HepG2 (cell line): ENCODE measurements around the gene LCLAT1. TPM values are rescaled to one million over a fixed set of nuclear protein-coding genes. Genes with fewer than 3 reads are reported as not detected.

ENCODE experiments used
- ATAC-seq: fragments of 200-7000 bp; cut with Tn5 transposase; 3 replicates; pipeline ENCODE4 v1.9.1; 2020; ENCODE audit warnings: mild to moderate bottlenecking, moderate library complexity
- BruUV-seq: library from RNA; stranded (reverse); fragments of 400-500 nt; replicated peaks from 2 replicates; lab custom pipeline; 2021; lab: Mats Ljungman, UMichigan
- CTCF ChIA-PET: fragments of 300-600 bp; formaldehyde crosslinking; extraction: SDS; loops from one replicate; lab custom pipeline; 2021; ENCODE audit warnings: low total read pairs, inconsistent platforms, low intra/inter-chr PET ratio; lab: Yijun Ruan, JAX
- POLR2A ChIA-PET: fragments of 350-600 bp; sonication (Branson Sonifier 250); formaldehyde crosslinking; loops from one replicate; lab custom pipeline; 2020; ENCODE audit warnings: antibody characterized with exemption, inconsistent platforms; lab: Yijun Ruan, JAX
- DNase-seq: peaks from one replicate; pipeline ENCODE4 v3.0.0-alpha.2; 2015; ENCODE audit warnings: low spot score
- FAIRE-seq: peaks from 3 replicates; lab custom pipeline; 2011; peaks lifted over from hg19 to GRCh38; lab: Jason Lieb, UNC
- H2AFZ ChIP-seq: one replicate; pipeline ENCODE4 v1.6.1; 2011; ENCODE audit warnings: low read length, inconsistent platforms
- H3K27ac ChIP-seq: fragments of 300-600 bp; 3 replicates; pipeline ENCODE4 v1.8.0; 2011; ENCODE audit warnings: mixed run types, mild to moderate bottlenecking, mixed read lengths, low read length, inconsistent platforms; ENCODE audit not compliant: insufficient read depth; ENCODE audit errors: extremely low read length
- H3K27me3 ChIP-seq, 2 experiments: fragments of 200-600 bp in 1 of 2; 2 replicates in 1 of 2; 3 replicates in 1 of 2; pipeline versions ENCODE4 v1.6.0 to v1.8.0; 2011; ENCODE audit warnings: low read length in 2 of 2, mild to moderate bottlenecking in 2 of 2, moderate library complexity in 2 of 2, inconsistent platforms in 1 of 2; ENCODE audit not compliant: insufficient read depth in 2 of 2, control insufficient read depth in 1 of 2
- H3K36me3 ChIP-seq, 2 experiments: fragments of 200-600 bp in 1 of 2; replicated peaks in 1 of 2; 2 replicates in 1 of 2; 3 replicates in 1 of 2; pipeline versions ENCODE4 v1.5.1 to v1.8.0; 2011; ENCODE audit warnings: low read length in 2 of 2, inconsistent platforms in 1 of 2; ENCODE audit not compliant: insufficient read depth in 2 of 2, control insufficient read depth in 1 of 2
- H3K4me1 ChIP-seq: 2 replicates; pipeline ENCODE4 v1.5.1; 2012; ENCODE audit warnings: low read length, inconsistent platforms; ENCODE audit not compliant: insufficient read depth
- H3K4me2 ChIP-seq: 2 replicates; pipeline ENCODE4 v1.6.0; 2011; ENCODE audit warnings: low read depth, low read length, inconsistent platforms
- H3K4me3 ChIP-seq, 3 experiments: fragments of 200-600 bp in 1 of 3; sonication (generic), shearing (Covaris generic) in 1 of 3; replicated peaks in 1 of 3; 2 replicates each; pipeline ENCODE4 v1.5.1; 2011 to 2016; ENCODE audit warnings: low read length in 3 of 3, inconsistent platforms in 2 of 3, low read depth in 2 of 3, mild to moderate bottlenecking in 2 of 3, control low read depth in 1 of 3, mixed read lengths in 1 of 3; ENCODE audit not compliant: insufficient read depth in 1 of 3
- H3K79me2 ChIP-seq: one replicate; pipeline ENCODE4 v1.6.1; 2011; ENCODE audit warnings: low read length, inconsistent platforms; ENCODE audit not compliant: insufficient read depth
- H3K9ac ChIP-seq: 2 replicates; pipeline ENCODE4 v1.6.0; 2011; ENCODE audit warnings: mild to moderate bottlenecking, low read depth, low read length, inconsistent platforms; ENCODE audit not compliant: insufficient read depth
- H3K9me3 ChIP-seq: 2 replicates; pipeline ENCODE4 v1.5.1; 2012; ENCODE audit warnings: mild to moderate bottlenecking, low read length
- H4K20me1 ChIP-seq: 2 replicates; pipeline ENCODE4 v1.6.0; 2011; ENCODE audit warnings: inconsistent platforms, mild to moderate bottlenecking, low read length, moderate library complexity; ENCODE audit not compliant: insufficient read depth
- BCL6 ChIP-seq: IDR thresholded peaks from 2 replicates; pipeline ENCODE4 v1.6.1; 2016; ENCODE audit warnings: missing genetic modification reagents, missing compliant biosample characterization
- BORCS8-MEF2B ChIP-seq: sonication (generic); formaldehyde crosslinking; IDR thresholded peaks from 2 replicates; pipeline ENCODE4 v1.8.0; 2022; ENCODE audit warnings: mild to moderate bottlenecking, missing genetic modification reagents
- HNF1A ChIP-seq, 2 experiments: sonication (generic) in 1 of 2; formaldehyde crosslinking in 1 of 2; IDR thresholded peaks; 2 replicates each; pipeline versions ENCODE4 v1.4.0 to v1.6.1; 2016 to 2020; ENCODE audit warnings: borderline replicate concordance in 1 of 2, low read depth in 1 of 2, mild to moderate bottlenecking in 1 of 2, missing genetic modification reagents in 1 of 2
- MED13 ChIP-seq: sonication (generic); formaldehyde crosslinking; IDR thresholded peaks from 2 replicates; pipeline ENCODE4 v1.5.0; 2020; ENCODE audit warnings: missing genetic modification reagents
- MLX ChIP-seq: IDR thresholded peaks from 2 replicates; pipeline ENCODE4 v1.6.1; 2016
- NFRKB ChIP-seq: fragments of 450-650 bp; IDR thresholded peaks from 2 replicates; pipeline ENCODE4 v1.6.1; 2017
- ONECUT2 ChIP-seq: sonication (generic); formaldehyde crosslinking; IDR thresholded peaks from 2 replicates; pipeline ENCODE4 v1.4.0; 2020; ENCODE audit warnings: missing genetic modification reagents
- THRA ChIP-seq: sonication (generic); formaldehyde crosslinking; IDR thresholded peaks from 2 replicates; pipeline ENCODE4 v1.4.0; 2020; ENCODE audit warnings: missing genetic modification reagents, borderline replicate concordance
- TSC22D2 ChIP-seq: sonication (generic); formaldehyde crosslinking; IDR thresholded peaks from 2 replicates; pipeline ENCODE4 v1.5.1; 2020; ENCODE audit warnings: missing genetic modification reagents, mild to moderate bottlenecking, borderline replicate concordance
- XRCC5 ChIP-seq: fragments of 200-400 bp; formaldehyde crosslinking; optimal IDR thresholded peaks from 2 replicates; pipeline ENCODE3; 2017; ENCODE audit warnings: mild to moderate bottlenecking, low read length
- ZNF264 ChIP-seq: sonication (generic); formaldehyde crosslinking; IDR thresholded peaks from 2 replicates; pipeline ENCODE4 v1.4.0; 2020; ENCODE audit warnings: missing genetic modification reagents
- ZNF382 ChIP-seq: sonication (generic); formaldehyde crosslinking; IDR thresholded peaks from 2 replicates; pipeline ENCODE4 v1.5.0; 2020; ENCODE audit warnings: missing genetic modification reagents, mild to moderate bottlenecking, borderline replicate concordance
- ZNF841 ChIP-seq: sonication (generic); formaldehyde crosslinking; IDR thresholded peaks from 2 replicates; pipeline ENCODE4 v1.8.1; 2023; ENCODE audit warnings: missing genetic modification reagents, borderline replicate concordance
- WGBS: methylation state at CpG from one replicate; pipeline ENCODE4 v1.1.6; 2017; ENCODE audit warnings: low lambda C conversion rate; 5-methylcytosine and 5-hydroxymethylcytosine counted together
- in situ Hi-C: cut with HindIII; loops from 2 replicates; pipeline ENCODE4 v1.10.0; 2017; ENCODE audit warnings: low pct_unique_long_range_greater_than_20kb; ENCODE audit not compliant: extremely low pct_ligation_motif_present
- intact Hi-C: fragments of 100-400 bp; cut with micrococcal nuclease; formaldehyde crosslinking; loops from one replicate; pipeline ENCODE4 v1.10.0; 2022; ENCODE audit not compliant: unreplicated experiment
- polyA plus RNA-seq, 8 experiments: library from polyadenylated mRNA; depleted of rRNA in 3 of 8; stranded (reverse) in 7 of 8; unstranded in 1 of 8; fragments of >200 nt; fragmentation: Illumina TruSeq in 4 of 8; extraction: Trizol in 4 of 8; gene quantifications; 2 replicates each; pipeline versions ENCODE4 v1.2.1 to v1.2.3, GENCODE V29; 2011 to 2016; ENCODE audit warnings: low read depth in 4 of 8, missing spikeins in 1 of 8, mixed read lengths in 1 of 8; ENCODE audit not compliant: insufficient read depth in 1 of 8
- total RNA-seq, 5 experiments: library from RNA; depleted of rRNA; stranded (reverse); fragments of >200 nt; fragmentation: Illumina TruSeq; extraction: Trizol; gene quantifications; 2 replicates each; pipeline ENCODE4 v1.2.3, GENCODE V29; 2016; ENCODE audit warnings: low read depth in 1 of 5

LCLAT1 gene
- total and polyA plus RNA-seq, 2 of the 13 experiments (the other 11 are each of a cell fraction or from before 2014, with no cell fraction given) = 18.0 to 28.0 TPM

- ATAC-seq (no peak), FAIRE-seq (no peak), DNase-seq (no peak)
- Histone ChIP-seq H3K9me3 (no peaks in the 10 kb centered on the region), H3K27ac (no peak overlapping the region), H4K20me1 (no peaks in the 10 kb centered on the region), H3K9ac (no peak overlapping the region), H2AFZ (no peak overlapping the region), H3K79me2 (no peaks in the 10 kb centered on the region), H3K4me1 (no peaks in the 10 kb centered on the region), H3K4me3 (no peak overlapping the region), H3K4me2 (no peak overlapping the region), H3K36me3 (no peaks in the 10 kb centered on the region), H3K27me3 (peaks cover 0 to 22% of the 10 kb centered on the region in 2 experiments; a peak in 4 of 5 replicates)
- CTCF ChIA-PET = no interaction called here
- POLR2A ChIA-PET = no interaction called here
- WGBS = 48% methylated on average over 8 of the region's 8 CpGs
- intact Hi-C loops = no loop called here
- BruUV-seq = no TSS peak
- in situ Hi-C loops = loop anchor here (10.0 kb wide), 1 partner anchor 249 kb away; no protein-coding TSS in a partner anchor
- no peak for TF ChIP-seq NFRKB
- no peak for TF ChIP-seq ONECUT2 (CRISPR knock-in tag)
- no peak for TF ChIP-seq BCL6
- TF ChIP-seq HNF1A (IDR thresholded peaks at IDR 0.05; ENCODE audit: low read depth) = no peak
- no peak for TF ChIP-seq HNF1A (CRISPR knock-in tag; IDR thresholded peaks at IDR 0.05; ENCODE audit: borderline replicate concordance)
- TF ChIP-seq ZNF841 (CRISPR knock-in tag) = no peak
- no peak for TF ChIP-seq TSC22D2
- no peak for TF ChIP-seq BORCS8-MEF2B
- TF ChIP-seq THRA (CRISPR knock-in tag) = no peak
- no peak for TF ChIP-seq XRCC5
- no peak for TF ChIP-seq ZNF382
- no peak for TF ChIP-seq MED13 (CRISPR knock-in tag)
- TF ChIP-seq ZNF264 (CRISPR knock-in tag) = no peak
- TF ChIP-seq MLX (CRISPR knock-in tag) = no peak
These were observed 236.3 kb downstream of the LCLAT1 start for GRCh38 chr2:30683236-30683956.
